Activated effector memory CD4-positive, alpha-beta T cell treated with anti-CD3 and anti-CD28 coated beads, Interleukin-2, amount 50 U/mL, for 16 hours (primary cell): ENCODE results near the gene GPSM1.

Experiments
- DNase-seq: peaks from one replicate; pipeline ENCODE4 v3.0.0-alpha.2; 2020

The GPSM1 gene

GRCh38 chr9:136292026-136292538 is 35.3 kb upstream of the GPSM1 start:
- no peak for DNase-seq

DNA sequence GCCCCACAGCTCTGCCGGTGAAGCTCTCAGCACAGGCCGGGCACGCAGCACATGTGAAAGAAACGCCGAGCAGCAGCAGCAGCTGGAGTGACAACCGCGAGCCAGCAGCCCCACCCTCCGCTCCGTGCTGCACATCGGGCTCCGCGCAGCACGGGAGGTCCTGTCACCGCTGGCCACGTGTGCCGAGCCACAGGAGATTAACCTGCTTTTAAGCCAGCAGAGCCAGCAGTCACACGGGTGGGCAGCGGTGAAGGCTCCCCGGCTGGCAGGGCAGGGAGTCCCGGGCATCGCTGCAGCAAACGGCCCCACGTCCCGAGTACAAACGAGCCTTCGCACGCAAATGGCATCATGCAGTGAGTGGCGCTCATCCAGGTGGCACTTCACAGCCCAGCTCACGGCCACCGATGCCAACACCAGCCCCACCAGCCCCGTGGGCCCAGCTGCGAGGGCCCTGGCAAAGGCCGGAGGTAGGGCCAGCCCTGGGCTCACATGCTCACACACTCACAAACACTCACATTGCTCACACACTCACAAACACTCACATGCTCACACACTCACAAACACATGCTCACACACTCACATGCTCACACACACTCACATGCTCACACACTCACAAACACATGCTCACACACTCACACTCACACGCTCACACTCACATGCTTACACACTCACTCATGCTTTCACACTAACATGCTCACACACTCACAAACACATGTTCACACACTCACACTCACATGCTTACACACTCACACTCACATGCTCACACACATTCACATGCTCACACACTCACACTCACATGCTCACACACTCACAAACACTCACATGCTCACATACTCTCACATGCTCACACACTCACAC is 34.5 kb upstream of the GPSM1 start:
- DNase-seq: no peak

- no peak for DNase-seq
Measured at GRCh38 chr9:136293476-136294077, 33.8 kb upstream of the GPSM1 start.

DNA sequence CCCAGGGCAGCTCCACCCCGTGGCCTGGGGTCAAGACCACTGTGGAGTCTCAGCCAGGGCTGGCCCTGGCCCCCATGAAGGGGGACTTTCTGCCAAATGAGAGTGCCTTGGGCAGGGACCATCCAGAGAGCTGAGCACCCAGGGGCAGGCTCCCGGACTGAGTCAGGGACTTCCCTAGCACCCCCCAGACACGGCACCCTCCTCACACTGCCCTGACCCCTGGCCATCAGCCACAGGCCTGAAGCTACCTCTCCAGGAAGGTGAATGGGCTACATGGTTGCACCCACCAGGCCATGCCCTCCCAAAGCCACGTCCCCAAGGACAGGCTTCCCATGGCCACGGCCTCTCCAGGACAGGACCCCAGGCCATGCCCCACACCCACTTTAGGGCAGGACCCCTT is 32.9 kb upstream of the GPSM1 start:
- no peak for DNase-seq

DNA sequence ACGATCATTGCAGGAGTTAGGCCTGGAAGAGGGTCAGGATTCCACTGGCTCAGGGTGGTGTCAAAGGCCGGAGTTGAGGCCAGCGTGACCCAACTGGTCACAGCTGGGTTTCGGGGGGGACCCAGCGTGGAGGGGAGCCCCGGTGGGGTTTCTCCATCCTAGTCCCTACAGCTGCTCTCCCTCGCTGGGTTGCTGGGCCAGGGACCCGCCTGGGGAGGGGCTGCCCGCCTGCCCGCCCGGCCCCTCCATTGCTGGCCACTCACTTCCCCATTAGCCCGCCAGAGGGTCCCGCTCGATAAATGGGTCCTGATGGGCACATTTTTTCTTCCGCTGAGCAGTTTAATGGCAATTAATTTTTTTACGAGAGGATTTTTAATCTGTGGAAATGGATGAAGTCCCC is 32.3 kb upstream of the GPSM1 start:
- no peak for DNase-seq

DNA sequence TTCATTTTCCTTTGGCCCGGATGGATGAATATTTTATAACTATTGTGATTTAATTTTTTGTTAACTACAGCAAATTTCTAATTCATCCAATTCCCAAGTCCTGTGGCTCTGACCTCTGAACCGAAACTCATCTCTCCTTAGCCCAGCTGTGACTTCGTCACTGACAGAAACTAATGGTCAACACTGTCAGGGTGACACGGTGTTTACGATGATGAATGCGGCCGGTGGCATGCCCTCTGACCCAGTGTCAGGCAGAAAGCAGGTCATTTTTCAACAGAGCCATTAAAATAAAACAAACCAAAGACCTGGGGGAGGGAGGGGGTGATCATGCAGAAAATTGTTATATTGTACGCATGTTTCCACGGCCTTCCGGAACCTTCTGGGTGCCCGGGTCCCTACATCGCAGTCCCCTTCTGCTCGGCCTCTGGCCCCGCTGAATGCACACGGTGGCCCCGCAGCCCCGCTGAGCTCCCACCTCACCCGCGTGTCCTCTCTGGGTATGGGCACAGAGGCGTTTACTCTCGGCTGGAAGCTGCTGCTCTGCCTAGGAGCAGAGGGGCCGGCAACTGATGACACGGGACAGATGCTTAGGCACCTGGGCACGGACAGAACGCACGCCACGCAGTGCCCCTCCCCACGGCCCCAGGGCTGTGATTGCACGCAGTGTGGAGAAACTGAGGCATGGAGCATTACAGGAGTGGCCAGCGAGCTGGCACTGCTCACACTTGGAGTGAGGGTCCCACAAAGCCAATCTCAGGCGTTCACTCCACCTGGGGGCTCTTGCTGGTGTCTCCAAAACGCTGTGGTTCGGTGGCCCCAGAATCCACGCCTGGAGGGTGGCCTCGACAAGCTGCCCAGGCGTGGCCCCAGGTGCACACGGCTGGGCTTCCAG is 31.6 kb upstream of the GPSM1 start:
- no peak for DNase-seq

DNA sequence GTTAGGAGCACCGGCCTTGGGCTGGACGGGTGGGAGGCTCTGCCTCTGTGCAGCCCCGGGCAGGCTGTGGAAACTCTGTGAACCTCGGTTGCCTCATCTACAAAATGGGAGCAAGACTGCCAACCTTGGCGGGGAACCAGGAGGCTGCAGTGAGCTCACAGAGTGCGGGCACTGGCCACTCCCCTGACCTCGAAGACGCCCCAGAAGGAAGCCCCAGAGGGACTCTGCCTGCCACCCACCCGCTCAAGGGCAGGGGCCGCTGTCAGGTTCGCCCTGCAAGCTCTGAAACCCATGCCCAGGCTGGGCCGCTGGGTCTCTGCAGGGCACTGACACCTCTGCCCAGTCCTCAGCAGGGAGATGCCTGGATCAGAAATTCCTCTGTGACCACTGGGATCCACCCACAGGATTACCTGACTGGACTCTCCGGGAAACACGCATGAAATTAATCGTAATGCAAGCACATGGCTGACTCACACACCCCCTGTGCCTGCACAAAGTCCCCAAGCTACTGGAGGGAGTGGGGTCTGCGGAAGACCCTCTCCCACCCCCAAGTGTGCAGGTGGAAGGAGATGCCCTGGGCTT is 30.8 kb upstream of the GPSM1 start:
- DNase-seq: no peak

- DNase-seq: no peak
Measured at GRCh38 chr9:136297016-136297691, 30.2 kb upstream of the GPSM1 start.

- DNase-seq: no peak
Measured at GRCh38 chr9:136297766-136298735, 29.3 kb upstream of the GPSM1 start.

DNA sequence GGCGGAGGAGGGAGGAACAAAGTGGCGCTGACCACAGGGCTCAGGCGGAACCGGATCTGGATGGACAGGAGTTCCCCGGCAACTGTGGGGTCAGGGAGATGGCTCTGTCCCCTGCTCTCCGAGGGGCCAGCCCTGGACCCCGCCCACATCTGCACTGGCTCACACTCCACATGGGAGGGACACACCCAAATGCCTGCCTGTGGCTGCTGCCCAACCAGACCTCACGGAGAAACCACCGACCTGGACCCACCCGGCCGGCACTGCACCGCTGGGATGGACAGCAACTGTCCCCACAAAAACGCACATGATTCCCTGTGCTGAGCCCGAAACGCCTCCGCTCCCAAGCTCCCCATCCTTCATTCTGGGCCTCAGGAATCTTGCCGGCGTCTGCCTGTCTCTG is 28.2 kb upstream of the GPSM1 start:
- DNase-seq: no peak

DNA sequence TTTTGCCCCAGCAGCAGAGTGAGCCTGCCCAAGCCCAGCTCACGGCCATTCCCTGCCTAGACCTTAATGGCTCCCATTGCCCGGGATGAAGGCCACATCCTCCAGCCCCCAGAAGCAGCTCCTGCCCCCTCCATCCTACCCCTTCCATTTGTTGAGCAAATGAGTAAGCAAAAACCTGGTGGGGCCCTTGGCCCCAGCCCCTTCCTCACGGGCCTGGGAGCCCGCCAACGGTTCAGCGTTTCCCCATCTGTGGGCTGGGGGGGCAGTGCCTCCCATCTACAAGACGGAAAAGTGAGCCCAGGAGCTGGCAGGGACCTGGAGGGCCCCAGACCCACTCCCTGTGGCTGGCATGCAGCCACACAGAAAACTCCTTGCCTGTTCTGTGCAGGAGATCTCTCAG is 27.8 kb upstream of the GPSM1 start:
- no peak for DNase-seq

DNA sequence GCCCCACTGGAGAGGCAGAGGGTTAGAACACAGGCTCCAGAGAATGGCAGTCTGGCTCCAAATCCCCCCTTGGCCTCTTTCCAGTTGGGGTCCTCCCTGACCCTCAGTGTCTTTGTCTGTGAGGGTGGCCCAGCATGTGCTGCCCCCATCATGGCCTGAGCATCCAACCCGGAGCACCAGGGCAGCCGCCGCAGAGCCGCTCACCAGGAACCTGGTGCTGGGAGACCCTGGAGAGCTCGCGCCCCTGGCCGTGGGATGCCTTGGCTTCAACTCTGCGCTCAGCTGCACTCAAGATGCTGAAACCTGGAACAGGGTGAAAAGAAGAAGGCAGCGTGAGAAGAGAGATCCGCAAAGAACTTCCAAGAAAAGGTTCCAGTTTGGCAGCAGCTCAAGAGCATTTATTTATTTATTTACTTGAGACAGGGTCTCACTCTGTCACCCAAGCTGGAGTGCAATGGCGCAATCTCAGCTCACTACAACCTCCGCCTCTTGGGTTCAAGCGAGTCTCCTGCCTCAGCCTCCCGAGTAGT is 27.3 kb upstream of the GPSM1 start:
- DNase-seq: no peak

GRCh38 chr9:136300866-136301265 is 26.5 kb upstream of the GPSM1 start:
- DNase-seq: no peak

DNA sequence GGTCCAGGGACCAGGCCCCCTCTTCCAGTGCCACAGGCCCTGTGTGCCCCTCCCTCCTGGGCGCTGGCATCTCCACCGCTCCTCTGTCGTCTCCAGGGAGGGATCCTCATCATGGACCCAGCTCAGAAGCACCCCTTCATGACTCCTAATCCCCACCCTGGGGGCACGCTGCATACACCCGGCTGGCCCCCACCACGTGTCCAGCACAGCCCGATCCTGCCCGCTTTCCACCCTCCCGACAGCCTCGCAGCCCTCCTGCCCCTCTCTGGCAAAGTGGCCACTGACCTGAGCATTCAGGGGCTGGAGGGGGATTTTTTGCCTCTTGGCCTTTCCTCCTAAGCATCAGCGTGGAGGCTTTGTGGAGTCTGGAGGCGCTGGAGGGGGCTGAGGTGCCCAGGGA is 24.8 kb upstream of the GPSM1 start:
- DNase-seq: no peak

DNA sequence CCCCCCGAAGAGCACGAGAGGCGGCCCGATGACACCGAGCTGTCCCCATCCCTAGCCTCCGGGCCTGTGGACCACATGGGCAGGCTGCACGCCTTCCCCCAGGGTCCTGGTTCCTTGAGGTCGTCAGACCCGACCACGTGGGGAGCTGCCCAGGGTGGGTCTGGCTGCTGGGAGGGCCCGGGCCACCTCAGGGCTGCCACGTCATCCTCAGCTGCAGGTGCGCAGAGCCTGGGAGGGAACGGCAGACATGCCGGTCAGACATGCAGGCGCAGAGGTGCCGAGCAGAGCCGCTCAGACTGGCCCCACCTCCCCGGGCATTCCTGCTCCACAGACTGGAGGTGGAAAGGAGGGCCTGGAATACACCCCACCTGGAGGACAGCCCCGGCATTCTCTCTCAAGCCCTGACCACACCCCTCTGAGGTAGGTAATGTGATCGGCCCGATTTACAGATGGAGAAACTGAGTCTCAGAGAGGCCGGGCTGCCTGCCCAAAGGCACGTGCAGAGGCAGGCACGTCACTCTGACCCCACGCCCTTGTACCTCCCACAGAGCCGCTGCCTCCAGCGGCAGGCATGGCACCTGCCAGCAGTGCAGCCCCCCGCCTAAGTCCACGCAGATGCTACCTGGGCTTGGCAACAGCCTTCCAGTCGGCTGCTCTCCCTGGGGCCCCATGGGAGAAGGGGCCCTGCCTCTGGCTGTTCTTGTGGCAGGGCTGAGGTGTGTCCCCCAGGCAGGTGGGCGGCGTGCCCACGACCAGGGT is 24.1 kb upstream of the GPSM1 start:
- no peak for DNase-seq

- no peak for DNase-seq
Measured at GRCh38 chr9:136303825-136304416, 23.4 kb upstream of the GPSM1 start, which contains the start of gene CCDC187. Gene CCDC187 (minus strand): TSS chr9:136304094. CDS start chr9:136303830, 264 bp downstream.

GRCh38 chr9:136304456-136304855 is 22.9 kb upstream of the GPSM1 start:
- no peak for DNase-seq

GRCh38 chr9:136304981-136305380 is 22.4 kb upstream of the GPSM1 start:
- DNase-seq: no peak

- no peak for DNase-seq
Measured at GRCh38 chr9:136305804-136306203, 21.5 kb upstream of the GPSM1 start.
